Thymus (tissue), 11 donors: Measurements from ENCODE around the gene SURF1. TPM values are rescaled to one million over a fixed set of nuclear protein-coding genes. Genes with fewer than 3 reads are reported as not detected.

Experiments
- DNase-seq, 9 donors: peaks; one replicate each; pipeline ENCODE4 v3.0.0-alpha.2; 2013; ENCODE audit warnings: low spot score in 9 of 9, low read depth in 6 of 9, missing footprints in 1 of 9
- H3K27ac ChIP-seq, 2 donors: one replicate each; pipeline ENCODE4 v1.5.1; 2013; ENCODE audit warnings: control low read depth in 1 of 2, low read depth in 1 of 2, low read length in 1 of 2, mild to moderate bottlenecking in 1 of 2, moderate library complexity in 1 of 2
- H3K27me3 ChIP-seq, 2 donors: one replicate each; pipeline ENCODE4 v1.5.1; 2013; ENCODE audit warnings: low read length in 1 of 2; ENCODE audit not compliant: control insufficient read depth in 2 of 2, insufficient read depth in 1 of 2
- H3K36me3 ChIP-seq, 2 donors: one replicate each; pipeline ENCODE4 v1.5.1; 2013; ENCODE audit warnings: low read length in 1 of 2, mild to moderate bottlenecking in 1 of 2, moderate library complexity in 1 of 2; ENCODE audit not compliant: control insufficient read depth in 2 of 2, insufficient read depth in 2 of 2
- H3K4me1 ChIP-seq, 2 donors: one replicate each; pipeline ENCODE4 v1.5.1; 2013; ENCODE audit warnings: low read length in 2 of 2; ENCODE audit not compliant: control insufficient read depth in 2 of 2, insufficient read depth in 2 of 2
- H3K4me3 ChIP-seq, 2 donors: one replicate each; pipeline ENCODE4 v1.5.1; 2013; ENCODE audit warnings: low read length in 2 of 2, control low read depth in 1 of 2, mild to moderate bottlenecking in 1 of 2
- H3K9me3 ChIP-seq, 2 donors: one replicate each; pipeline ENCODE4 v1.5.1; 2013; ENCODE audit warnings: low read length in 1 of 2, mild to moderate bottlenecking in 1 of 2; ENCODE audit not compliant: control insufficient read depth in 2 of 2, insufficient read depth in 1 of 2
- WGBS: extraction: QIAGEN DNeasy Blood & Tissue Kit; methylation state at CpG from one replicate; pipeline ENCODE4 v1.1.7; 2013; 5-methylcytosine and 5-hydroxymethylcytosine counted together
- polyA plus RNA-seq: library from polyadenylated mRNA; stranded (reverse); fragments of 200-250 nt; gene quantifications from one replicate; pipeline ENCODE4 v1.2.3, GENCODE V29; 2013
- total RNA-seq: library from RNA; stranded (reverse); fragments of 120-200 nt; gene quantifications from one replicate; pipeline ENCODE4 v1.2.4, GENCODE V29; 2013
- donor health status: healthy.

Gene SURF1
- total and polyA plus RNA-seq, 2 donors, result 31.9 to 84.0 TPM

GRCh38 chr9:133351526-133351907 lies 4.8 kb downstream of the SURF1 start:
- no peak for DNase-seq
- H3K27me3 ChIP-seq, result no peaks in the 10 kb centered on the region
- H3K4me3 ChIP-seq, result no peak overlapping the region
- H3K4me1 ChIP-seq, result peaks cover 18 to 30% of the 10 kb centered on the region in 2 donors
- WGBS, result 94% methylated on average over 3 of the region's 3 CpGs
- H3K27ac ChIP-seq, result no peak overlapping the region
- peaks cover 51 to 54% of the 10 kb centered on the region in 2 donors for H3K36me3 ChIP-seq
- H3K9me3 ChIP-seq, result no peaks in the 10 kb centered on the region

GRCh38 chr9:133349965-133350616 lies 6.2 kb downstream of the SURF1 start:
- WGBS, result 95% methylated on average over 15 of the region's 15 CpGs
- Histone ChIP-seq H3K36me3 (peaks cover 61 to 63% of the 10 kb centered on the region in 2 donors), H3K4me1 (peaks cover 14 to 27% of the 10 kb centered on the region in 2 donors)

DNA sequence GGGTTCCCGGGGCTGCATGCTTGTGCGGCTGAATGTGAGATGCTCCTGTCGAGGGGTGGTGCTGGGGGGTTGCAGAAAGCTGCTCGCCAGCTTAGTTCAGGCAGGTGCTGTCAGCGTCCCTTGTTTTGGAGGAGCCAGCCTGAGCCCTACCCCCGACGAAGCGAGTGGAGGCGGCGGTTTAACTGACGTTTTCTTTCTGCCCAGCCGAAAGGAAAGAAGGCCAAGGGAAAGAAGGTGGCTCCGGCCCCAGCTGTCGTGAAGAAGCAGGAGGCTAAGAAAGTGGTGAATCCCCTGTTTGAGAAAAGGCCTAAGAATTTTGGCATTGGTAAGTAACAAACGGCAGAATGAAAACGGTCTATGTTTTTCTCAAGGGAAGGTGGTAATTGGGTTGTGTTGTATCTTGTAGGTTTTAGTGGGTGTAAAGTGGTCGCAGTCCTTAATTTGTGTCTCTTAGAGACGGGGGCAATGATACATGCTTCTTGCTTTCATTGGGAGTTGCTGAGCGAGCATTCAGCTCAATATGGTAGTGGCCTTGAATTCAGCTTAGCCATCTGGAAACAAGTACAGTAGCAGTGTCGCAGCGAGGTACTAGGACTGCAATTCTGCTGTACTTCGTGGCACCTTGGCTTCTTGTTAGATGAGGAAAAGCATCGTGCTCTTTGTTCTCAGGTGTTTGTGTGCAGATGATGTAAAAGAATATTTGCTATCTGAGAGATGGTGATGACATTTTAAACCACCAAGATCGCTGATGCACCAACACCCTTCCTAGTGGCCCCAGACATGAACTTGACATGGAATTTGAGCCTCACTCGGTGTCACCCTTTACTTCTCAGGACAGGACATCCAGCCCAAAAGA lies 7.3 kb downstream of the SURF1 start:
- Histone ChIP-seq H3K27ac (peak overlapping the region; percentile 81 to 94), H3K4me3 (peak overlapping the region; percentile 69 to 75), H3K9me3 (no peaks in the 10 kb centered on the region), H3K4me1 (peaks cover 14 to 24% of the 10 kb centered on the region in 2 donors), H3K36me3 (peaks cover 67 to 68% of the 10 kb centered on the region in 2 donors), H3K27me3 (no peaks in the 10 kb centered on the region)
- peak in 1 of 9 donors; percentile 27 for DNase-seq
- 26% methylated on average over 25 of the region's 25 CpGs for WGBS

More at GRCh38 chr9:133349965-133350616, 6.2 kb downstream of the SURF1 start:
- Histone ChIP-seq H3K27me3 (no peaks in the 10 kb centered on the region), H3K9me3 (no peaks in the 10 kb centered on the region), H3K27ac (no peak overlapping the region), H3K4me3 (no peak overlapping the region)
- DNase-seq, result no peak

DNA sequence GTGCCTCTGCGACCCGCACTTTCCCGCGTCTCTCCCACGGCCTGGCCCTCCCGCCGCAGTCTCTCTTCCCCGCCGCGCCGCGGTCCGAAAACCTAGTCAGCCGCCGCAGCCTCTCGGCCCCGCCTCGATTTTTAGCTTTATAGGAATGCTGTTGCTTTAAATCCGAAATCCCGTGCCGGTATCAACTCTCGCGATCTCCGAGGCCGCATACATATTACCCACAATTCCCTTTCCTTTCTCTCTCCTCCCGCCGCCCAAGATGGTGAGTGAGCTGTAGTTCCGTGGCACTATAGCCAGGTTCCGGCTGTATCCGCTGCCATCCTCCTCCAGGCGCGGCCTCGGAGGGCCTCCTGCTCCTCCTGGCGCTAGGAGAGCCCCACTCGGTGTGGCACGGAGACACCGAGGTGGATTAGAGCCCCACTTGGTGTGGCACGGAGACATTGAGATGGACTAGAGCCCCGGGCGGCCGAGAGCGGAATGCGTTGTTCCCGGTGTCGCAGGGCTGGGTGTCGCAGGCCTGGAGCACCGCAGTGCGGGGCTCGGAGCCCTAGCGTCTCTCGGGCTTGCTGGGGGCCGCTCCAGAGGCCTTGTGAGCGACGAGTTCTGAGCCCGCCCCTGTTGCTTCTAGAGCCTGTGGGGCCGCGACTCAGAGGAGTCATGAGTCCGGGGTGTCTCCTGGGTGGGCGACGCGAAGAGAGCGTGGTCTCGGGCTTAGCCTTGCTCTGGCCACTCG lies 8.1 kb downstream of the SURF1 start, which contains the start of the genes MED22 and RPL7A:
Gene MED22 (minus strand): TSS at position 147 of the 733 bp plus-strand sequence. CDS start 1,469 bp downstream, outside the sequence.
Gene RPL7A (plus strand): TSS at position 234 of the 733 bp plus-strand sequence. CDS start 26 bp downstream, at position 260.
- no peaks in the 10 kb centered on the region for H3K27me3 ChIP-seq
- DNase-seq, result peak; percentile 90 to 99 (median 96)
- H3K27ac ChIP-seq, result peak within 1 kb of the TSS; percentile 81 to 94
- peaks cover 14 to 24% of the 10 kb centered on the region in 2 donors for H3K4me1 ChIP-seq
- H3K4me3 ChIP-seq, result peak within 1 kb of the TSS; percentile 69 to 75
- no peaks in the 10 kb centered on the region for H3K9me3 ChIP-seq
- WGBS, result under 1% methylated on average over 64 of the region's 64 CpGs
- H3K36me3 ChIP-seq, result peaks cover 66 to 71% of the 10 kb centered on the region in 2 donors

DNA sequence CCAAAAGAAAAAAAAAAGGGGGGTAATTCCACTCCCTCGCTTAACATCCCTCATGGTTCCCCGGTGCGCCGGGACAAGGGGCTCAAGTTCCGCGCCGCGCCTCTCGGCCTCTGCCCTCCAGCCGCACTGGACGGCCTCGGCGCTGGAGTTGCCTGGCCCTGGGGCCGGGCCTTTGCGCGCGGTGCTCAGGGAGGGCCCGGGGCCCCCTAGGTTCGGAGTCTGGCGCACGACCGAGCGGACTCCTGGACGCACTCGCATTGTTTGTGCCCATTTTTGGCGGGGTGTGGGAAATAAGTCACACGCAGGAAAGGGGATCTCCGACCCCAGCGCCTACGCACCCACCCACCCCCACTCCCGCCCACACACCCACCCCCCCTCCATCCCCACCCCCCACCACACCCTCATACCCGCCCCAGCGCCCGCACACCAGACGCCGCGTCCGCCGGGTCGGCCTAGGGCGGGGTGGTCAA lies 8.7 kb downstream of the SURF1 start:
- DNase-seq, result peak in 4 of 9 donors; percentile 21 to 65 (median 30)
- Histone ChIP-seq H3K9me3 (no peaks in the 10 kb centered on the region), H3K27me3 (no peaks in the 10 kb centered on the region), H3K4me1 (peaks cover 14 to 24% of the 10 kb centered on the region in 2 donors), H3K27ac (peak overlapping the region in 1 of 2 donors; percentile 80), H3K4me3 (peak overlapping the region; percentile 69 to 75), H3K36me3 (peaks cover 66 to 71% of the 10 kb centered on the region in 2 donors)
- under 1% methylated on average over 41 of the region's 41 CpGs for WGBS

DNA sequence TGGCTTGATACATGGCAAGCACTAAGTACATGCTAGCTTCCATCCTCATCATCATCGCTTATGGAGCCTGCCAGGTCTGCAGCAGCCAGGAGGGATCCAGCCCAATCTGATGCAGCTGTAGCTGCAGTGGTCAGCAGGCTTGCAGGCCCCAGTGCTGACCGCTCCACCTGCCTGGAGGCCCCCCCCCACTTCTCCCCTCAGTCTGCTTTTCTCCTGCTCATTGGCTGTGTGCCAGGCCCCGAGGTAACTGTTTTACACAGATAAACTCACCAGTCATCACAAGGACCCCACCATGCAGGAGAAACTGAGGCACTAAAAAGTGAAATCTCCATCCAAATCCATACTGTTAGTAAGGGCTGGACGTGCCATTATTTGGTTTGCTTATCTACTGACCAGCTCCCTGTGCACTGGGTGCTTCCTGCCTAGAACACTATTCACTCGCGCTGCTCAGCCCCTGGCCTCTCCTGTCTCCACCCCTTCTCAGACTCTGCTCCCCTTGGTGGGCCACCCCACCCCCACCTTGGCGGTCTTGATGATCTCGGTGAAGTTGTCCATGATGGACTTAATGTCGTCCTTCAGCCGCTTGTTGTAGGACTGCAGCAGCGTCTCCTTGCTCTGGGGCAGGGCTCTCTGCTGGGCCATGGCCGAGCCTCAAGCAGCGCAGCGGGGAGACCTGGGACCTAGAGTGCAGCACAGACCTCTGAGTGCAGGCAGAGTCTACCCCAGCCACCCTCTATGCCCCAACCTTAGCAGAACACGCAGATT lies 10.1 kb downstream of the SURF1 start:
- Histone ChIP-seq H3K4me1 (peaks cover 14 to 24% of the 10 kb centered on the region in 2 donors), H3K27me3 (no peaks in the 10 kb centered on the region), H3K27ac (no peak overlapping the region), H3K36me3 (peaks cover 66 to 70% of the 10 kb centered on the region in 2 donors), H3K4me3 (peak overlapping the region in 1 of 2 donors; percentile 69), H3K9me3 (no peaks in the 10 kb centered on the region)
- 91% methylated on average over 15 of the region's 15 CpGs for WGBS
- DNase-seq, result no peak

GRCh38 chr9:133345596-133345995 lies 10.7 kb downstream of the SURF1 start:
- 99% methylated on average over 6 of the region's 6 CpGs for WGBS
- H3K27ac ChIP-seq, result no peak overlapping the region
- H3K27me3 ChIP-seq, result no peaks in the 10 kb centered on the region
- peaks cover 66 to 70% of the 10 kb centered on the region in 2 donors for H3K36me3 ChIP-seq
- no peak for DNase-seq
- H3K4me3 ChIP-seq, result no peak overlapping the region
- H3K9me3 ChIP-seq, result no peaks in the 10 kb centered on the region
- peaks cover 14 to 27% of the 10 kb centered on the region in 2 donors for H3K4me1 ChIP-seq

DNA sequence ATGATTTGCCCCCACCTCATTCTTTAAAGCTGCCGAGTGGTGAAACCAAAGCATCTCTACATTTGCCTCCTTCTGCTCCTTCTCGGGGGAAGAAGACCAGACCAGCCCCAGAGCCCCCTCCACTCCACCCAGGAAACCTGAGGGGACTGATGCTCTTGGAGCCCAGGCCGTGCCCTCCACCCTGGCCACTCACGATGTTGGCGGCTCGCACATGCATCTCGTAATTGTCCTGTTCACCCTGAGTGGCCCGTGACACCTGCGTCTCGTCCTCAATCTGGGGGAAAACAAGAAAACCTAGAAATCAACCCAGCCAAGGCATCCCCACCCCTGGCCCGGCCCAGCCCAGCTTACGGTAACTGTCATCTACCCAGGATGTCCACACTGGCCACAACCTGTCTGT lies 11.3 kb downstream of the SURF1 start:
- no peak overlapping the region for H3K27ac ChIP-seq
- no peak overlapping the region for H3K4me3 ChIP-seq
- 98% methylated on average over 12 of the region's 12 CpGs for WGBS
- H3K9me3 ChIP-seq, result no peaks in the 10 kb centered on the region
- no peak for DNase-seq
- no peaks in the 10 kb centered on the region for H3K27me3 ChIP-seq
- H3K36me3 ChIP-seq, result peaks cover 66 to 70% of the 10 kb centered on the region in 2 donors
- H3K4me1 ChIP-seq, result peaks cover 16 to 31% of the 10 kb centered on the region in 2 donors
